KG1 (cell line): ENCODE measurements around the gene EXOSC1.
"Not testable (repeated sequence)": the region's sequence is repeated elsewhere in the genome, so short reads cannot be mapped to it uniquely, and the experiment has no call there.

Source experiments
- DNase-seq: peaks from one replicate; lab custom pipeline; 2025; lab: John Stamatoyannopoulos, UW

The EXOSC1 gene

DNA sequence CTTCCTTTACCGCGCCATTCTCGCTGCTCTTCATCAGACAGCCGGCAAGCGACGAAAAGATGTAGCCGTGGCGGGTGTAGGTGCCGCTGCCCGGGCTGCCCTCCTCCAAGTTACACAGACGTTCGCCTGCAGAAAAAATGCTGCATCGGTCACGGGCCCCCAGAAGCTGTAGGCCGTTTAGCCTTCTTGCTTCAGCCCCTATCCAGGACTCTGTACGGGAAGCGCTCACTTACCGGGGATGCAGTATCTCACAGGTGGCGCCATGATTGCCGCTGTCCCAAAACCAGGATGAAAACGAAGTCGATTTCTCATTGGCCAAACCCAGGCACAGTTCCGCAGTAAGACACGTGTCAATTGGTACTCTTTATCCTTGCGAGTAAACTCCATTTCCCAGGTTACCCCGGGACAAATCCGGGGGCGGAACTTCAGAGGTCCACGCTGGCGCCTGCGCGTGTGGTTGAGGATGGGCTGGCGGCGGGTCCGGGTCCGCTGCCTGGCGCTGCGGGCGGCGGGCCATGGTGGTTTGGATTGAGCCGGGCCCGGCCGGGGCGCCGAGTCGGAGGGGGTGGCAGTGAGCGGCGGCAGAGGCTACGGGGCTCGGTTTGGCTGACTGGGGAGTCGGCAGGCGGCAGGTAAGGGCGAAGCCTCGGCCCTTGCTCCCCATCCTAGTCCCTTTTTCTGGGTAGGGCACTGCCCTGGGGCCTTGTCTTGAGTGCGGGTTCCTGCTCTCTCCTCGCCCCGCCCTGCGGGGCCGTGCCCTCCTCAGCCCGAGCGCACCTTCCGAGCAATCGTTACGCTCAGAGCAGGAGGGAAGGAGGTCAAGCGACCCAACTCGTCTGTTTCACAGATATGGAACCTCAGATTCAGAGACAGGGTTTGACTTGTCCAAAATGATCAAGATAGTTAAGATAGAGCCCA is at the start of gene EXOSC1, which contains the start of gene ZDHHC16:
Gene EXOSC1 (minus strand): TSS at position 285 of the 918 bp plus-strand sequence. CDS start 21 bp downstream, at position 264.
Gene ZDHHC16 (plus strand): TSS at position 454 of the 918 bp plus-strand sequence. CDS start 5,501 bp downstream, outside the sequence.
- DNase-seq: peak; percentile 67

DNA sequence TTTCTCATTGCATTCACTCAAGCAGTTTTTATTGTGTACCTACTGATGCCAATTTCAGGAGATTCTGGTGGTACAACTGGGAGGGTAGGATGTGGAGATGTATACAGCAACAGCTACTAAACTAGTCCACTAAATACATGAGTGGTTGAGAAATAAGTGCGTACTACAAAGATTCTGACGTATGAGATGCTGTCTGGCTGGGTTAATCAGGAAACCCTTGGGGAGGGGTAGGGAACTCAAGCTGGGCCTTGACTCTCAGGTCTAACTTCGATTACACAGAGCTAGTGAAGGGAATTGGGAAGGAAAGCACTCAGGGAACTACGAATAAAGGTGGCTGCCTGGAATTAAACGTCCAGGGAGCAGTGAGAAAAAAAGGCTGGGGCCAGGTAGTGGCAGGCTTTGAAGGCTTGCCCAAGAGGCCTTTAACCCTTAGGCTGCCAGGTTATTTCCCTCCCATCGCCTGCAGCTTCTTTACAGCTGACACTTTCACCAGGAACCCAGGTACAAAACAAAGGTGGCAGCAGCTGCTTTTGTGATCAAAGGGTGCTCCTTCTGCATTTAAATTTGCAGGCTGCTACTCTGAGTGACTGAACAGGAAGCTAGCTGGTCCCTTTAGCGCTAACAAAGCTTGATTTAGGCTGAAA is 49.2 kb upstream of the EXOSC1 start:
- no peak for DNase-seq

GRCh38 chr10:97494151-97494550 is 48.3 kb upstream of the EXOSC1 start:
- no peak for DNase-seq

- no peak for DNase-seq
Measured at GRCh38 chr10:97490592-97490991, 44.8 kb upstream of the EXOSC1 start.

- DNase-seq: no peak
Measured at GRCh38 chr10:97485647-97486281, 40.0 kb upstream of the EXOSC1 start.

- no peak for DNase-seq
Measured at GRCh38 chr10:97483921-97484320, 38.1 kb upstream of the EXOSC1 start.

DNA sequence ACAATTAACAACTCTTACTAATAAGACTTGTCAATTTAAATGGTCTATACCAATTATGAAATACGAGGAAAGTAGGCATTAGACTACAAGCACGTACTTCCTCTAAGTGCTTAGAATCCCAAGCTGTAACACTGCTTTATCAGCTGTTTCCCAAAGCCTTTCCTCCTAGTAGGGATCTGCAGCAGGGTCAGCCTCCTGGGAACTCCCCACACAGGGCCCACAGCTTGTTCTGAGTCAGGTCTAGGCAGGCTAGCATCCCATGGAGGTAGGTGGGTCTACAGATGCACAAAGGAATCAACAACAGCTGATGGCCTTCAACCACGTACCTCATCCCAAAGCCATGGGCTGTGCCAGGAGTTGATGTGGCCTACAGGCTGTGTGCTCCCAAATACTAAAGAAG is 37.7 kb upstream of the EXOSC1 start:
- no peak for DNase-seq

- DNase-seq: no peak
Measured at GRCh38 chr10:97482381-97482780, 36.6 kb upstream of the EXOSC1 start.

GRCh38 chr10:97481071-97481470 is 35.3 kb upstream of the EXOSC1 start:
- no peak for DNase-seq

GRCh38 chr10:97479939-97480338 is 34.1 kb upstream of the EXOSC1 start:
- no peak for DNase-seq

- not testable (repeated sequence) for DNase-seq
Measured at GRCh38 chr10:97479410-97479809, 33.6 kb upstream of the EXOSC1 start.

DNA sequence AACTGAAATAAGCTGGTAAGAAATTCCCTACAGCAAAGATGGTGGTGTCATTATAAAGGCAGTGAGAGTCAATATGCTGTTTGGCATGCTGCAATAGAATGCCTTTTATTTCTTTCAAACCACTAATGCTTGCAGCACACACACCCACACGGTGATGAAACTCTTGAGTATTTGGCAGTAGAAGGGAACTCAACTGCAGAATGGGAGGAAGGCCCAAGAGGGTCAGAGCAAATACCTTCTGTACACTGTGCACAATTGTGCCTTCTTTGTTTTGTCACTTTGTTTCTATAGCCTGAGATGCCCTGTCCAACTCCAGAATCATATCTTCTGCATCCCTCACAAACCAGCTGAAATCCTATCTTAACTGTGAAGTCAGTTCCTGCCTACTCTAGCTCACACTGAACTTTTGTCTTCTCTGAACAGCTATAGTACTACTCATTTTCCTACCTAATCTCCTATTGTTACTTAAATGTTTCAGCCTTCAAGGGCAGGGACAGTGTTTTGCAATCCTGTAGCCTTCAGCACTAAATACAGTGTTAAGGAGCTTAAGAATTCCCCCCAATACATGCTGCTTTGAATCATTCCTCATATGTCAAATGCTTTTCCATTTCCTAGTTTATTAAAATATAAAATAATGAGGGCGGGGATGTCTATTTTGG is 30.3 kb upstream of the EXOSC1 start:
- DNase-seq: no peak

DNA sequence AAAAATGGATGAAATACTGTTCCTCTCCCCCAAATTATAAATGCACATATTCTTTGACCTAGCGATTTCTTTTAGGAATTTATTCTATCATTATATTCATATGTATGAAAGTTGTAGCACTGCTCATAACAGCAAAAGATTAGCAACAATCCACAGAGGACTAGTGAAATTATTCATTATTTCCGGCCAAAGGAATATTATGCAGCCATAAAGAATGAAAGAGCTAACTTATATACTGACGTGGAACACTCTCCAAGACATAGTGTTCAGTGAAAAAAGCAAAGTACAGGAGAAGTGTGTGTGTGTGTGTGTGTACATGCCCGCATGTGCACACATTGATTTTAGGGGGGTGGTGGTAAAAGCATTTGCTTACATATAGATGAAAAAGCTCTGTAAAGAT is 29.1 kb upstream of the EXOSC1 start:
- DNase-seq: no peak

DNA sequence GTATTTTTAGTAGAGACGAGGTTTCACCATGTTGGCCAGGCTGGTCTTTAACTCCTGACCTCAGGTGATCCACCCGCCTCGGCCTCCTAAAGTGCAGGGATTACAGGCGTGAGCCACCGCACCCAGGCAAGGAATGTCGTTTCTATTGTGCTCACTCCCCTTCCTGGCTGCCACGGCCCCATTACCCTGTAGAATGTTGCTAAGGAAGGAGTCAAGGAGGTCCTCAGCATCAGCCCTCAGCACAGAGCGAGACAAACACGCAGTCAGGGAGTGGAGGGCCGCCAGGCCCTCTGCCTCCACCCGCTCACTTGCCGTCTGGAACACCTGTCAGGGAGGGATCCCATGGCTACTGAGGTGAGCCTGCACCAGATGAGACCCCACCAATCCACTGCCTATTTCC is 23.0 kb upstream of the EXOSC1 start:
- DNase-seq: not testable (repeated sequence)

DNA sequence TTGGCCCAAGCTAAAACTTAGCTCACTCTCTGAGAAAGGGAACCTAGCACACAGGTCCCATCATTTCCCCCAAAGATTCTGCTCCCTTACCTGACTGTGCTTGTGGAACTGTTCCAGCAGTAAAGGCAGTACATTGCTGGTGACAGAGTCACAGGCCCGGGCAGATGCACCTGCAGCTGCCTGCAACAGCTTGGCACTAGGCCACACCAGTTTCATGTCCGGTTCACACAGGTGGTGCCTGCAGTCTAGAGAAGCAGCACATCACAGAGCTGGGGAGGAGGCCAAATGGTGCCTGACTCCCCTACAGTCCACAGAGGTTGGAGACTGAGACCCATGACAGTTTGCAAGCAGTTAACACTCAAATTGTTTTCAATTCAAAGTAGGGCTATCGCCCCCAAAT is 22.4 kb upstream of the EXOSC1 start:
- DNase-seq: no peak

GRCh38 chr10:97466755-97467154 is 20.9 kb upstream of the EXOSC1 start:
- DNase-seq: no peak

DNA sequence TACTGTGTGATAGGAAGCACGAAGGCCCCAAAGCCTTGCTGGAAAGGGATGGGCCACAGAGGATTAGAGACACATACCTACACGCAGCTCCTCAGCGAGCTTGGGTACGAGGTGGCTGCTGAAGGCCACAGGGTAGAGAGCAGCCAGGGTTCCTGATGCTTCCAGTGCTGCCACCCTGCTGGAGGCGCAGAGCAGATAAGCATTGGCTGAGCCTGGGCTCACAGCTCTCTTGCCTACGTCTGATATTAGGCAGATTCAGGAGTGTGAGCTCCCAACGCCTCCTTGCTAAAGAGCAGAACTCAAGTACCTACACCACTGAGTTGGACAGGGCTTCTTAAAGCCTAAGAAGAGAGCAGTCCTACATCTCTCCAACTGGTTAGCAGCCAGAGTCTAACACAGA is 20.2 kb upstream of the EXOSC1 start:
- DNase-seq: no peak

DNA sequence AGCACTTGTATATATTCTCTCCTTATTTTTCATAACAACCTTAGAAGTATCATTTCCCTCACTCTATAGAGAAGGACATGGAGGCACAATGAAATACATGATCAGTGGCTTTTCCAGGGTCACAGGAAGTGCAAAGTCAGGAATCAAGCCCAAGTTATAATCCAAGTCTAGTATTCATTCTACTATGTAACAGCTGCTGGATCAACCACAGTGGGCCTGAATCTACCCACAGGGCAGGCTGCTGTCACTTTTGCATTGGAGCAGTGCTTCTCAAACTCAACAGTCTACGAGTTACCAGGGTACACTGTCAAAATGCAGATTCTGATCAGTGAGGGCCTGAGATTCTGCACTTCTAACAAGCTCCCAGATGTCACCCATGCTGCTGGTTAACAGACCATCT is 18.4 kb upstream of the EXOSC1 start:
- DNase-seq: no peak

DNA sequence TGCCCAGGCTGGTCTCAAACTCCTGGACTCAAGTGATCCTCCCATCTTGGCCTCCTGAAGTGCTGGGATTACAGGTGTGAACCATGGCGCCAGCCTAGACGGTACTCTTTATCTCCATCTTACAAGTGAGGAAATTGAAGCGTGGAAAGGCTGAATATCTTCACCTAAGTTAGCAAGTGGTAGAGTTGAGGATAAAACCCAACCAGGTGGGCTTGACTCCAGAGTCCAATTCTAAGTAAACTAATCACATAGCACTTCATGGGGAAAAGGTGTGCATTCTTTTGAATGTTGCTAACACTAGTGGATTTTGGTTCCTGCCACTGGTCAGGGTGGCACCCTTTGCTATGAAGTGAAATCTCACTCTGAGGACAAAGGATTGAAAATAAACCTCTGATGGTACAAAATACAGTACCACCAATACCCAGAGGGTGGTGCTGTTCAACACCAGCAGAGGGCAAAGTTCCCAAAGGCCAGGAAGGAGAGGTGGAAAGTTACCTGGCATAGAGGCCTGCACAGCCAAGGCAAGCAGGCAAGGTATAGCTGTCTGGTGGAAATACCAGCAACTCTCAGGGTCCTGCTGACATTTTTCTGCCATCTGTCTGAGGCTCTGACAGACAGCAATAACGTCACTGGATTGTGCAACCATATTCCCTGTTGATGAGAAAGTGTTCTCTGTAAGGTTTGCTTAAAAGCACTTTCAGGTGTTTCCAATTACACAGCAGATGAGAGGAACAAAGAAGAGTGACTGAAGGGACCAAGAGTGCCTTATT is 17.7 kb upstream of the EXOSC1 start:
- no peak for DNase-seq

- no peak for DNase-seq
Measured at GRCh38 chr10:97462309-97462708, 16.5 kb upstream of the EXOSC1 start.

- no peak for DNase-seq
Measured at GRCh38 chr10:97459933-97460332, 14.1 kb upstream of the EXOSC1 start.
